Immature natural killer cell (primary cell): ENCODE data around the gene ZDHHC5. TPM values are rescaled to one million over a fixed set of nuclear protein-coding genes. Genes with fewer than 3 reads are reported as not detected.
"Not testable (repeated sequence)": the region's sequence is repeated elsewhere in the genome, so short reads cannot be mapped to it uniquely, and the experiment has no call there.

Source experiments
- DNase-seq, 3 donors: peaks; one replicate each; pipeline ENCODE4 v3.0.0; 2022; ENCODE audit warnings: mixed read lengths in 1 of 3
- H3K27ac Mint-ChIP-seq, 6 donors: one replicate each; pipeline ENCODE4 v1.8.0; 2020; ENCODE audit warnings: mixed read lengths in 6 of 6, mild to moderate bottlenecking in 5 of 6, inconsistent platforms in 4 of 6, moderate library complexity in 3 of 6
- H3K27me3 Mint-ChIP-seq, 3 donors: one replicate each; pipeline ENCODE4 v1.8.0; 2020 to 2021; ENCODE audit warnings: low read depth in 3 of 3, mild to moderate bottlenecking in 3 of 3, mixed read lengths in 3 of 3, moderate library complexity in 3 of 3, inconsistent platforms in 1 of 3
- H3K36me3 Mint-ChIP-seq, 3 donors: one replicate each; pipeline ENCODE4 v1.8.0; 2020; ENCODE audit warnings: mixed read lengths in 3 of 3, inconsistent platforms in 2 of 3, mild to moderate bottlenecking in 2 of 3
- H3K4me1 Mint-ChIP-seq, 2 donors: one replicate each; pipeline ENCODE4 v1.8.0; 2020; ENCODE audit warnings: inconsistent platforms in 2 of 2, mild to moderate bottlenecking in 2 of 2, mixed read lengths in 2 of 2, moderate library complexity in 1 of 2
- H3K4me3 Mint-ChIP-seq, 5 donors: one replicate each; pipeline ENCODE4 v1.8.0; 2020; ENCODE audit warnings: mild to moderate bottlenecking in 5 of 5, mixed read lengths in 5 of 5, inconsistent platforms in 3 of 5, moderate library complexity in 3 of 5
- H3K9me3 Mint-ChIP-seq, 6 donors: one replicate each; pipeline ENCODE4 v1.8.0; 2020; ENCODE audit warnings: mild to moderate bottlenecking in 6 of 6, mixed read lengths in 6 of 6, inconsistent platforms in 4 of 6, moderate library complexity in 3 of 6
- polyA plus RNA-seq, 3 donors: library from polyadenylated mRNA; unstranded; fragments of 300-500 nt; fragmentation: Illumina TruSeq; gene quantifications; one replicate each; pipeline ENCODE4 v1.2.3, GENCODE V29; 2021

ZDHHC5 gene
- polyA plus RNA-seq, 3 donors from 2014 or later = 19.0 to 46.8 (median 24.3) TPM

DNA sequence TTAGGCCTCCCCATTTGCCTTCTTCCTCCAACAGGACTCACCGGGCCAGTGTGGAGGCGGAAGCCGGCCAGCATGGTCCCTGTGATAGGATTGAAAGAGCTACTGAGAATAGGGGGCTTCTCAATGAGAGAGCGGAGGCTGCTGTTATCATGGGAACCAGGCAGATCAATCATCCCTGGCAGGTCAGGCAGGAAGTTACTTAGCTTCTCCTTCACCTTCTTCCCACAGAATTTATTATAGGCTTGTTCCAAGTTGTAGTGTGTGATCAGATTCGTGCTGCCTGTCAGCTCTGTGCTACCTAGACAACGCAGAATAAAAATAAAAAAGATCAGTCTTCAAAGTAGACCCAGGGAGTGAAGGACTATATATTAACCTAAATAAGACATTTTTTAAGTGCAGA is 37.0 kb downstream of the ZDHHC5 start:
- Mint-ChIP-seq H3K27me3 (no peaks in the 10 kb centered on the region), H3K4me3 (no peak overlapping the region), H3K36me3 (peaks cover 0 to 16% (median 9%) of the 10 kb centered on the region in 3 donors), H3K4me1 (peaks cover 6 to 14% of the 10 kb centered on the region in 2 donors), H3K9me3 (no peaks in the 10 kb centered on the region), H3K27ac (peak overlapping the region in 1 of 6 donors; percentile 50)
- DNase-seq = no peak

DNA sequence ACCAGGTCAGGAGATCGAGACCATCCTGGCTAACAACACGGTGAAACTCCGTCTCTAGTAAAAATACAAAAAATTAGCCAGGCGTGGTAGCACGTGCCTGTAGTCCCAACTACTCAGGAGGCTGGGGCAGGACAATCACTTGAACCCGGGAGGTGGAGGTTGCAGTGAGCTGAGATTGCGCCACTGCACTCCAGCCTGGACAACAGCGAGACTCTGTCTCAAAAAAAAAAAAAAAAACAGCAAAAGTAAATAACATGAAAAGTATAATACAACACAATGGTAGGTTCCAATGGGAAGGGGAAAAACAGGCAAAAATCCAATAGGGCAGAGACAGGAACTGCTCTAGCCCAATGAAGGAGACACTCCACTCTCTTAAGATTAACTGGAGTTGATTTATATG is 37.5 kb downstream of the ZDHHC5 start:
- H3K27ac Mint-ChIP-seq, H3K4me3 Mint-ChIP-seq, H3K27me3 Mint-ChIP-seq, DNase-seq, H3K9me3 Mint-ChIP-seq: not testable (repeated sequence)
- Mint-ChIP-seq H3K4me1 (peaks cover 7 to 19% of the 10 kb centered on the region in 2 donors), H3K36me3 (peaks cover 0 to 14% (median 9%) of the 10 kb centered on the region in 3 donors)

DNA sequence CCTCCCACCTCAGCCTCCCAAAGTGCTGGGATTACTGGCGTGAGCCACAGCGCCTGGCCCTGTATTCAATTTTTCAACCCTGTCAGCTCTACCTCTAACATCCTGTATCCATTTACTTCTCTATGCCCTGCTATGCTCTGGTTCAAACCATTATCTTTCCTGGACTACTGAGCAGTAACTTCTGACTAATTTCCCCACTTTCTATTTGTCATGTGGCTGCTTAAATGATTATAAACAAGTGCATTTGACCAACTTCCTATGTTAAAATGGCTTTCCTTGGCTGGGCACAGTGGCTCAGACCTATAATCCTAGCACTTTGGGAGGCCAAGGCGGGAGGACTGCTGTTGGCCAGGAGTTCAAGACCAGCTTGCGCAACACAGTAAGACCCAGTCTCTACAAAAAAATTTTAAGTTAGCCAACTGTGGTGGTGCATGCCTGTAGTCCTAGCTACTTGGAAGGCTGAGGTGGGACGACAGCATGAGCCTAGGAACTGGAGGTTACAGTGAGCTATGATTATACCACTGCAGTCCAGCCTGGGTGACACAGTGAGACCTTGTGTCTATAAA is 42.0 kb downstream of the ZDHHC5 start:
- Mint-ChIP-seq H3K4me3 (peak overlapping the region in 2 of 5 donors; percentile 22 to 97), H3K9me3 (no peaks in the 10 kb centered on the region), H3K36me3 (peaks cover 0 to 3% (median 2%) of the 10 kb centered on the region in 3 donors), H3K4me1 (peaks cover 42 to 59% of the 10 kb centered on the region in 2 donors), H3K27ac (peak overlapping the region in 1 of 6 donors; percentile 44), H3K27me3 (peaks cover 0 to 9% (median 3%) of the 10 kb centered on the region in 3 donors)
- DNase-seq = no peak

DNA sequence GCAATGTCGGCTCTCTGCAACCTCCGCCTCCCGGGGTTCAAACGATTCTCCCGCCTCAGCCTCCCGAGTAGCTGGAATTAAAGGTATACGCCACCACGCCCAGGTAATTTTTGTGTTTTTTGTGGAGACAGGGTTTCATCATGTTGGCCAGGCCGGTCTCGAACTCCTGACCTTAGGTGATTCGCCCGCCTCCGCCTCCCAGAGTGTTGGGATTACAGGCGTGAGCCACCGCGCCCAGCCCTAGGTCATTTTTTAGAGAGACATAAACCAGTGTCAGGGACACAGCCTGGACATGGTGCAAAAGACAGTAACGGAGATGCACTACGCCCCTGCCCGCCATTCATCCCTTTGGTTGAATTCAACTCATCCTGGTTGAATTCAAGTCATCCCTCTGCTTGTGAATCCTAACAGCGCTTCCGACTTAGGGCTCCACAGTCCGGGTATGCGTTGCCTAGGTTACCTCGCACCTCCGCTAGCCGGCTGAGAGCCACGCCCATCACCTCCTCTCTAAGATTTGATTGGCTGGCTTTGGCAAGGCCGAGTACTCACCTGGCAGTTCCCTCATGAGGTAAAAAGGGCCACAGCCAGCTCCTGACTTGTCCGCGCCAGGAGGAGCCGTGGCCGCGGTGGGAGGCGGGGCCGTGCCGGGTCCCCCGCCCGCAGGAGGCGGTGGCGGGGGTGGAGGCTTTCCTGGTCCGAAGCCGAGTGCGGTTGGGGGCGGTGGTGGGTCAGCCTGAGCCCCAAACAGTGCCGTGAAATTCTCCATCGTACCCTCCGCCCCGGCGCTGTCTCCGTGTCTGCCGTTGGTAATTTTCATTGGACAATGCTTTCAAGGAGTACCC is 43.7 kb downstream of the ZDHHC5 start, which contains the start of gene MED19:
TSS of gene MED19 (minus strand) at position 802 of the 842 bp plus-strand sequence. CDS start at position 766, 36 bp downstream.
- peak within 1 kb of the TSS; percentile 97 to 99 (median 98) for H3K4me3 Mint-ChIP-seq
- H3K9me3 Mint-ChIP-seq = no peaks in the 10 kb centered on the region
- peaks cover 44 to 59% of the 10 kb centered on the region in 2 donors for H3K4me1 Mint-ChIP-seq
- peak within 1 kb of the TSS; percentile 95 to 97 (median 96) for H3K27ac Mint-ChIP-seq
- DNase-seq = peak; percentile 75 to 80 (median 80)
- peaks cover 0 to 9% (median 3%) of the 10 kb centered on the region in 3 donors for H3K27me3 Mint-ChIP-seq
- peaks cover 0 to 3% (median 0%) of the 10 kb centered on the region in 3 donors for H3K36me3 Mint-ChIP-seq

DNA sequence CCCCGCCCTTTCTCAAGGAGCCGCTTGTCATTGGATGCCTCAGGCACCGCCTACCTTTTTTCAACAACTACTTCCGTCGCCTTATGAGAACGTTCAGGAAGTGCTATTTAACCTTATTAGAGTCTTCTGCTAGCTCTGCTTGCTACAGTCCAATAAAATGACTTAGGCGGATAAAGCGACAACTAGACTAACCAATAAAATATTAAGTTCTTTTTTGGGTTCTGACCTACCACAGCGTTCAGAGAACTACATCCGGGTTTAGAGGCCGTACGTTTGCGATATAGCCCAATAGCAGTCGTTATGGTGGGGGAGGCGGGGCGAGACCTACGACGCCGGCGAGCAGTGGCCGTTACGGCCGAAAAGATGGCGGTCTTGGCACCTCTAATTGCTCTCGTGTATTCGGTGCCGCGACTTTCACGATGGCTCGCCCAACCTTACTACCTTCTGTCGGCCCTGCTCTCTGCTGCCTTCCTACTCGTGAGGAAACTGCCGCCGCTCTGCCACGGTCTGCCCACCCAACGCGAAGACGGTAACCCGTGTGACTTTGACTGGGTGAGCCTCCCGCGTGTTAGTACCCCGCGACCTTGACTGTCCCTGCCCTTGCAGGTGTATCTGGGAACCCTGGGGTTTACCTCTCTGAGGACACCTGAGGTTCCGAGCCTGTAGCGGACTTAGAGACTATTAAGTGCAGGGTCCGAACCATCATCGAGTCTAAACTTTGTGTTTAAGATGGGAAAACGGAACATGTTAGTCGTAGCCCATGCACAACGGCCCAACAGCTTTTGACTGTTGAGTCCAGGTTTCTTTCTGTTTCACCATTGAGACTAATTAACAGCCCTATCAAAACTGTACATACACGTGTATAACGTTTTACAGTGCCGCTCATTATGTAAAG is 44.6 kb downstream of the ZDHHC5 start, which contains the start of gene TMX2:
TSS of gene TMX2 (plus strand) at position 338 of the 895 bp plus-strand sequence. CDS start at position 364, 26 bp downstream.
- H3K4me3 Mint-ChIP-seq = peak within 1 kb of the TSS; percentile 97 to 99 (median 98)
- H3K9me3 Mint-ChIP-seq = no peaks in the 10 kb centered on the region
- DNase-seq = peak; percentile 89 to 92 (median 92)
- peaks cover 44 to 59% of the 10 kb centered on the region in 2 donors for H3K4me1 Mint-ChIP-seq
- peak within 1 kb of the TSS; percentile 95 to 97 (median 96) for H3K27ac Mint-ChIP-seq
- H3K27me3 Mint-ChIP-seq = peaks cover 0 to 9% (median 3%) of the 10 kb centered on the region in 3 donors
- peaks cover 0 to 3% (median 0%) of the 10 kb centered on the region in 3 donors for H3K36me3 Mint-ChIP-seq

DNA sequence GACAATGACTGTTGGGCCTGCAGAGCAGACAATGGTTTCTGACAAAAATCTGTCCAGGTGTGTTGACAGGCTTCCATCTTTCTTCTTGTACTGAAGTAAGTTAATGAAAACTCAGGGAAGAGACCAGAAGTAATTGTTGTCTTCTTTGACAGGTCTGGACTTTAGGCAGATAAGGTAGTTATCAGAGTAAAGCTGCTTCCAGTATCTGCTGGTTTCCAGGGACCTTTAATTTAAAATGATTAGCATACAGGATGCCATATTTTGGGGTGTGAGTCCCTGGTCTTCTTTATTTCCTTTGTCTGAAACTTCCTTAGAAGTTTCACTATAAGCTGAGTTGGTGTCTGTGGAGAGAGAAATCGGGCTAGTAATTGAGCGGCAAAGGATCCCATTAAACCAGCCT is 45.9 kb downstream of the ZDHHC5 start:
- Mint-ChIP-seq H3K27me3 (peaks cover 0 to 9% (median 3%) of the 10 kb centered on the region in 3 donors), H3K4me1 (peaks cover 42 to 50% of the 10 kb centered on the region in 2 donors), H3K9me3 (no peaks in the 10 kb centered on the region), H3K27ac (peak overlapping the region; percentile 21 to 96 (median 66)), H3K36me3 (no peaks in the 10 kb centered on the region), H3K4me3 (peak overlapping the region; percentile 97 to 99 (median 98))
- DNase-seq = no peak

DNA sequence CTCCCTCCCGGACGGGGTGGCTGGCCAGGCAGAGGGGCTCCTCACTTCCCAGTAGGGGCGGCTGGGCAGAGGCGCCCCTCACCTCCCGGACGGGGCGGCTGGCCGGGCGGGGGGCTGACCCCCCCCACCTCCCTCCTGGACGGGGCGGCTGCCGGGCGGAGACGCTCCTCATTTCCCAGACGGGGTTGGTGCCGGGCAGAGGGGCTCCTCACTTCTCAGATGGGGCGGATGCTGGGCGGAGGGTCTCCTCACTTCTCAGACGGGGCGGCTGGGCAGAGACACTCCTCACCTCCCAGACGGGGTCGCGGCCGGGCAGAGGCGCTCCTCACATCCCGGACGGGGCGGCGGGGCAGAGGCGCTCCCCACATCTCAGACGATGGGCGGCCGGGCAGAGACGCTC is 48.8 kb downstream of the ZDHHC5 start:
- H3K27me3 Mint-ChIP-seq, H3K4me3 Mint-ChIP-seq, DNase-seq: not testable (repeated sequence)

DNA sequence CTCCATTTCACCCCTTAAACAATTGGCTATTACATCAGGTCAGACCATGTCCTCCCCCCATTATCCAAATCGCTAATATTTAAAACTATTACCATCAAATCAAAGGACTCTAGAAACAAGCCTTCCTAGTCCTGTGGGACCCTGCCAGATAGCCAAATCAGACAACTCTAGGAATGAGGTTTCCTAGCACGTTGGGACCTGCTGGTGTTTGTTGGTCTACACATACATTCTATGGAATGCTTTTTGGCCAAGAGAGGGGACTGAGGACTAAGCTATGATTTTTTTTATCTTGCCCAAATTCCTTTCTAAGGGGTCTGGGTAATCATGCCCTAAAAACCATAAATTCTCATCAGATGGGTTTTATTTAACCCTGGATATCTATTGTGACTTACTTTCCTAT is 59.3 kb downstream of the ZDHHC5 start:
- no peak for DNase-seq
- peaks cover 0 to 1% (median 0%) of the 10 kb centered on the region in 3 donors for H3K27me3 Mint-ChIP-seq
- no peaks in the 10 kb centered on the region for H3K9me3 Mint-ChIP-seq
- no peak overlapping the region for H3K27ac Mint-ChIP-seq
- H3K4me1 Mint-ChIP-seq = peaks cover 7 to 8% of the 10 kb centered on the region in 2 donors
- H3K36me3 Mint-ChIP-seq = no peaks in the 10 kb centered on the region
- no peak overlapping the region for H3K4me3 Mint-ChIP-seq

More for the DNA sequence above, 48.8 kb downstream of the ZDHHC5 start:
- H3K27ac Mint-ChIP-seq, H3K9me3 Mint-ChIP-seq, H3K36me3 Mint-ChIP-seq: not testable (repeated sequence)
- peaks cover 31 to 38% of the 10 kb centered on the region in 2 donors for H3K4me1 Mint-ChIP-seq

DNA sequence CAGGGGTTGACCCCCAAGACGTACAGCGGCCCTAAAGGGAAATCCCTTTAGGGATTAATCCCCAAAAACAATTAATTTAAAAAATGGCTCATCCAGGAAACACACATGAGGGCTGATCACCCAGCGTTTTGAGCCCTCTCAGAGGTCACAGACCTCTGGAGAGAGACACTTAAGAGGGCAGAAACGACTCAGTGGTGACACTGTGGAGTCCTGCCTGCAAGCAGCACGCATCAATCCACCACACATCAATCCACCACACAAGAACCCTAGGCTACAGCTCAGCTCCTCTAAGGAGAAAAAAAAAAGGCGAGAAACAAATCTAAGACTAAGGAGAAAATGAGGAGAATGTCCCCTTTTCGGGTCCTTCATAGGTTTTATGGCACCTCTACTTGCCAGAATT is 60.9 kb downstream of the ZDHHC5 start:
- peaks cover 0 to 3% (median 0%) of the 10 kb centered on the region in 3 donors for H3K27me3 Mint-ChIP-seq
- H3K9me3 Mint-ChIP-seq = no peaks in the 10 kb centered on the region
- H3K36me3 Mint-ChIP-seq = no peaks in the 10 kb centered on the region
- no peak overlapping the region for H3K27ac Mint-ChIP-seq
- peaks cover 7 to 9% of the 10 kb centered on the region in 2 donors for H3K4me1 Mint-ChIP-seq
- DNase-seq = no peak
- no peak overlapping the region for H3K4me3 Mint-ChIP-seq

DNA sequence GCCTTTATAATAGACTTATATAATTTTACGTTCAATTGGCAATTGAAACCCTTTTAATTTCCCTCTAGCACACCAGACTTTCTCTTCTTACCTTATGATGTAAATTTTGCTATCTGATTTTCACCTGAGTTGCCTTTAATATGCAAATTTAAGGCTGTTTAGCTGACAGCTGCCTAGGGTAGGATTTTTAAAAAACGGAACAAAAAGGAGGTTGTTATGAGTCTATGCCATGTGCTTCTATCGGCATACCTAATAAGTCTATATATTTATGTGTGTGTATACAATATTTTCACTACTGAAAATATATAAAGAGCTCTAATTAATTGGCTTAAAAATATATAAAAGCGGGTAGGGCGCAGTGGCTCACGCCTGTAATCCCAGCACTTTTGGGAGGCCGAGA is 61.6 kb downstream of the ZDHHC5 start:
- Mint-ChIP-seq H3K9me3 (no peaks in the 10 kb centered on the region), H3K27ac (no peak overlapping the region), H3K4me1 (peaks cover 7 to 9% of the 10 kb centered on the region in 2 donors), H3K27me3 (peaks cover 0 to 3% (median 0%) of the 10 kb centered on the region in 3 donors), H3K36me3 (no peaks in the 10 kb centered on the region), H3K4me3 (no peak overlapping the region)
- DNase-seq = no peak

DNA sequence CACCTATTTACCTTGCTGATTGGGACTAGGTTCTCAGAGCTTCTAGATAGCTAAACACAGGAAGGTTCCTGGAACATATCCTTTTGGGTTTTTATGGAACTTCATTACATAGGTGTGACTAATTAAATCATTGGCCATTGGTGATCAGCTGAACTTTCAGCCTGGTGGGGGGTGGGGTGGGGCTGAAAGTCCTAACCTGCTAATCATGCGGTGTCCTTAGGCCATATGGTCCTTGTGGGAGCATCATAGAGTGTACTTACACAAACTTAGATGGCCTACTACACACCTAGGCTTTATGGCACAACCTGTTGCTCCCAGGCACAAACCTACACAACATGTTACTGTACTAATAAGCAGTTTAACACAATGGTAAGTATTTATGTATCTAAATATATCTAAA is 64.7 kb downstream of the ZDHHC5 start:
- Mint-ChIP-seq H3K27me3 (peaks cover 0 to 3% (median 0%) of the 10 kb centered on the region in 3 donors), H3K4me1 (peaks cover 11 to 19% of the 10 kb centered on the region in 2 donors), H3K27ac (no peak overlapping the region), H3K4me3 (no peak overlapping the region), H3K36me3 (peaks cover 0 to 10% (median 3%) of the 10 kb centered on the region in 3 donors), H3K9me3 (no peaks in the 10 kb centered on the region)
- DNase-seq = no peak

DNA sequence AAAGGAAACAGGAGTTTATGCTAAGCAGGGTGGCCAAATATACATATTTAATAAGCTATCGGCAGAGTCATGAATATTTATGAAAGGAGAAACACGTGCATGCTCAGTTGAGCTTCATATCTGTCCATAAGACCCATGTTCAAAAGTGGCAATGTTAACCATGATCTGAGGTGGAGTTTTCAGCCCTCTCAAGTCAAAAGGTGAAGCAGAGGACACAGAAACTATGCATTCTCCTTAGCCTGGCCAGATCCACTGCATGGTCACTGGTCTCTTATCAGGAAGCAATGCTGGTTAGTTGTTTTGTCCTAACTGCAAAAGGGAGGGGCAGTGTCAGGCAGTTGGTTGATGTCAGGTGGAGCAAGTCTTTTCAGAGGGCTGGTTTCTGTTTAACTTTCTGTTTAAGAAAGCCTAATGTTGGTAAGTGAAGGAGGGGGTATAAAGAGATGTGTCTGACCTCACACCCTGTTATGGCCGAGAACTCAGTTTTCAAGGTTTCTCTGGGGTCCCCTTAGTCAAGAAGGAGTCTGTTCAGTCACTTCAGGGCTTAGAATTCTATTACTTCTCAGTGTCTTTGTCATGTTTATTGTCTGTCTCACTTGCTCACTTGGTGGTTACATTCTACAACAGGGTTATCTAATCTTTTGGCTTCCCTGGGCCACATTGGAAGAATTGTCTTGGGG is 67.8 kb downstream of the ZDHHC5 start:
- Mint-ChIP-seq H3K9me3 (no peaks in the 10 kb centered on the region), H3K4me1 (peaks cover 9 to 21% of the 10 kb centered on the region in 2 donors), H3K27me3 (peaks cover 0 to 2% (median 0%) of the 10 kb centered on the region in 3 donors), H3K4me3 (no peak overlapping the region), H3K27ac (peak overlapping the region in 1 of 6 donors; percentile 21), H3K36me3 (peaks cover 0 to 14% (median 3%) of the 10 kb centered on the region in 3 donors)
- no peak for DNase-seq
